SK-N-SH (cell line): ENCODE measurements around the gene GLIS1. TPM values are rescaled to one million over a fixed set of nuclear protein-coding genes. Genes with fewer than 3 reads are reported as not detected.

Experiments
- CTCF ChIA-PET: fragments of 300-600, 350-600 bp; formaldehyde crosslinking; extraction: SDS; loops from one replicate; lab custom pipeline; 2021; lab: Yijun Ruan, JAX
- POLR2A ChIA-PET: fragments of 350-600 bp; sonication (Branson Sonifier 250); formaldehyde crosslinking; extraction: SDS; loops from one replicate; lab custom pipeline; 2020; ENCODE audit warnings: antibody characterized with exemption, inconsistent platforms; lab: Yijun Ruan, JAX
- DNase-seq: peaks from one replicate; pipeline ENCODE4 v3.0.0; 2012
- H2AFZ ChIP-seq: fragments of 200-600 bp; sonication (generic); 2 replicates; pipeline ENCODE4 v1.8.1; 2016; ENCODE audit warnings: antibody characterized with exemption, mild to moderate bottlenecking, low read depth
- H3F3A ChIP-seq: fragments of 200-600 bp; sonication (generic); replicated peaks from 2 replicates; pipeline ENCODE3; 2016; ENCODE audit warnings: antibody characterized with exemption, mild to moderate bottlenecking; ENCODE audit not compliant: insufficient read depth
- H3K27ac ChIP-seq, 2 experiments: fragments of 200-500 bp in 1 of 2; fragments of 200-600 bp in 1 of 2; sonication (Bioruptor generic) in 1 of 2; sonication (generic), shearing (Covaris generic) in 1 of 2; 2 replicates each; pipeline versions ENCODE4 v1.5.1 to v1.6.1; 2014 to 2016; ENCODE audit warnings: low read depth in 2 of 2, inconsistent platforms in 1 of 2, low read length in 1 of 2, mild to moderate bottlenecking in 1 of 2, mixed read lengths in 1 of 2
- H3K27me3 ChIP-seq: fragments of 200-600 bp; sonication (generic), shearing (Covaris generic); 2 replicates; pipeline ENCODE4 v1.6.1; 2016; ENCODE audit warnings: mixed run types; ENCODE audit not compliant: insufficient read depth
- H3K36me3 ChIP-seq, 2 experiments: fragments of 200-500 bp in 1 of 2; fragments of 200-600 bp in 1 of 2; sonication (Bioruptor generic) in 1 of 2; sonication (generic) in 1 of 2; replicated peaks in 1 of 2; 2 replicates each; pipeline versions ENCODE3 to v1.5.1; 2014 to 2016; ENCODE audit warnings: low read length in 1 of 2, mild to moderate bottlenecking in 1 of 2; ENCODE audit not compliant: insufficient read depth in 2 of 2, control insufficient read depth in 1 of 2
- H3K4me1 ChIP-seq, 2 experiments: fragments of 200-500 bp in 1 of 2; fragments of 200-600 bp in 1 of 2; sonication (Bioruptor generic) in 1 of 2; sonication (generic), shearing (Covaris generic) in 1 of 2; 2 replicates each; pipeline versions ENCODE4 v1.5.1 to v1.6.1; 2014 to 2016; ENCODE audit warnings: low read depth in 1 of 2, low read length in 1 of 2, mixed run types in 1 of 2; ENCODE audit not compliant: insufficient read depth in 2 of 2, control insufficient read depth in 1 of 2
- H3K4me2 ChIP-seq: fragments of 200-600 bp; sonication (generic), shearing (Covaris generic); 2 replicates; pipeline ENCODE4 v1.6.1; 2017; ENCODE audit warnings: mixed run types
- H3K4me3 ChIP-seq, 2 experiments: fragments of 200-500 bp in 1 of 2; fragments of 200-600 bp in 1 of 2; sonication (Bioruptor generic) in 1 of 2; sonication (generic), shearing (Covaris generic) in 1 of 2; 2 replicates each; pipeline versions ENCODE4 v1.5.1 to v1.8.1; 2014 to 2016; ENCODE audit warnings: low read depth in 2 of 2, inconsistent platforms in 1 of 2, low read length in 1 of 2, mild to moderate bottlenecking in 1 of 2, mixed read lengths in 1 of 2, moderate library complexity in 1 of 2
- H3K79me2 ChIP-seq: fragments of 200-600 bp; sonication (generic); 2 replicates; pipeline ENCODE4 v1.8.1; 2017; ENCODE audit warnings: mild to moderate bottlenecking; ENCODE audit not compliant: insufficient read depth
- H3K9ac ChIP-seq: fragments of 200-600 bp; sonication (generic); 2 replicates; pipeline ENCODE4 v1.6.1; 2017; ENCODE audit warnings: mixed run types
- H3K9me2 ChIP-seq: fragments of 200-600 bp; sonication (generic); 2 replicates; pipeline ENCODE4 v1.6.1; 2017; ENCODE audit warnings: mixed run types
- H3K9me3 ChIP-seq: fragments of 200-600 bp; sonication (generic); 2 replicates; pipeline ENCODE4 v1.6.1; 2017; ENCODE audit warnings: mixed run types, mild to moderate bottlenecking, moderate library complexity
- H4K20me1 ChIP-seq: fragments of 200-600 bp; sonication (generic); 2 replicates; pipeline ENCODE4 v1.6.1; 2017; ENCODE audit warnings: mild to moderate bottlenecking, mixed run types; ENCODE audit not compliant: insufficient read depth
- ELF1 ChIP-seq: IDR thresholded peaks from 2 replicates; pipeline ENCODE4 v1.4.0; 2012
- EZH2phosphoT487 ChIP-seq: fragments of 200-600 bp; sonication (generic); IDR thresholded peaks from 2 replicates; pipeline ENCODE4 v1.6.1; 2017; ENCODE audit warnings: low read depth, mixed run types, mild to moderate bottlenecking, antibody characterized with exemption, moderate library complexity, borderline replicate concordance
- FOSL2 ChIP-seq: IDR thresholded peaks from 2 replicates; pipeline ENCODE4 v1.4.0; 2012; ENCODE audit warnings: low read depth, mild to moderate bottlenecking, moderate library complexity, borderline replicate concordance
- FOXM1 ChIP-seq: IDR thresholded peaks from 2 replicates; pipeline ENCODE4 v1.4.0; 2012; ENCODE audit warnings: low read depth, mild to moderate bottlenecking
- GABPA ChIP-seq: IDR thresholded peaks from 2 replicates; pipeline ENCODE4 v1.4.0; 2012; ENCODE audit warnings: low read depth, mild to moderate bottlenecking
- GATA2 ChIP-seq: sonication (generic); formaldehyde crosslinking; IDR thresholded peaks from 2 replicates; pipeline ENCODE4 v1.5.0; 2020; ENCODE audit warnings: mild to moderate bottlenecking, missing genetic modification reagents
- IRF3 ChIP-seq: fragments of 150-350 bp; IDR thresholded peaks from 2 replicates; pipeline ENCODE4 v1.6.1; 2016; ENCODE audit warnings: mild to moderate bottlenecking, low read depth, low read length
- MAX ChIP-seq: IDR thresholded peaks from 2 replicates; pipeline ENCODE4 v1.4.0; 2012; ENCODE audit warnings: low read depth
- MEF2A ChIP-seq: IDR thresholded peaks from 2 replicates; pipeline ENCODE4 v1.4.0; 2012; ENCODE audit warnings: low read depth, borderline replicate concordance
- NFIC ChIP-seq: IDR thresholded peaks from 2 replicates; pipeline ENCODE4 v1.4.0; 2012; ENCODE audit warnings: borderline replicate concordance
- PBX3 ChIP-seq: IDR thresholded peaks from 2 replicates; pipeline ENCODE4; 2012
- REST ChIP-seq: IDR thresholded peaks from 2 replicates; pipeline ENCODE4 v1.6.1; 2012; ENCODE audit warnings: mild to moderate bottlenecking, low read depth, low read length, moderate library complexity
- RFX5 ChIP-seq: IDR thresholded peaks from 2 replicates; pipeline ENCODE4 v1.6.1; 2012; ENCODE audit warnings: mild to moderate bottlenecking, improper control_type of control experiment, low read length
- SMC3 ChIP-seq: IDR thresholded peaks from 2 replicates; pipeline ENCODE4 v1.6.1; 2012; ENCODE audit warnings: low read depth, low read length, improper control_type of control experiment
- TEAD4 ChIP-seq: IDR thresholded peaks from 2 replicates; pipeline ENCODE4 v1.4.0; 2012; ENCODE audit warnings: mild to moderate bottlenecking, borderline replicate concordance; ENCODE audit not compliant: insufficient read depth
- USF1 ChIP-seq: IDR thresholded peaks from 2 replicates; pipeline ENCODE4 v1.4.0; 2012; ENCODE audit warnings: low read depth, borderline replicate concordance
- USF2 ChIP-seq: fragments of 150-350 bp; IDR thresholded peaks from 2 replicates; pipeline ENCODE4 v1.6.1; 2017; ENCODE audit warnings: antibody characterized with exemption, low read length, low read depth, borderline replicate concordance
- ZBTB33 ChIP-seq: IDR thresholded peaks from 2 replicates; pipeline ENCODE4 v1.4.0; 2012; ENCODE audit warnings: low read depth, borderline replicate concordance
- WGBS: methylation state at CpG from one replicate; pipeline ENCODE4 v1.1.6; 2017; ENCODE audit warnings: low lambda C conversion rate; 5-methylcytosine and 5-hydroxymethylcytosine counted together
- polyA plus RNA-seq, 3 experiments: library from polyadenylated mRNA; depleted of rRNA; stranded (reverse); fragments of >200 nt; gene quantifications; 2 replicates each; pipeline ENCODE4 v1.2.3, GENCODE V29; 2012

The GLIS1 gene
- polyA plus RNA-seq, 1 of the 3 experiments (the other 2 are of a cell fraction): 0.13 TPM

- H3K36me3 ChIP-seq: no peaks in the 10 kb centered on the region
- ChIA-PET POLR2A (interaction anchor here (0.6 to 1.2 kb wide), 2 partner anchors 13 to 27 kb away, joined by 3 to 4 read pairs; no protein-coding TSS in a partner anchor), CTCF (interaction anchor here (0.9 to 2.0 kb wide), 5 partner anchors 12 to 143 kb away, joined by 4 to 13 read pairs (median 4); no protein-coding TSS in a partner anchor)
- no peaks in the 10 kb centered on the region for H4K20me1 ChIP-seq
- no peaks in the 10 kb centered on the region for H3F3A ChIP-seq
- H3K4me1 ChIP-seq: peaks cover 0 to 32% of the 10 kb centered on the region in 2 experiments; a peak in 2 of 4 replicates
- no peak for DNase-seq
- 45% methylated on average over 11 of the region's 14 CpGs for whole genome bisulfite sequencing
- H3K9me3 ChIP-seq: no peaks in the 10 kb centered on the region
- no peak overlapping the region for H3K4me3 ChIP-seq
- H3K79me2 ChIP-seq: no peaks in the 10 kb centered on the region
- no peaks in the 10 kb centered on the region for H3K9me2 ChIP-seq
- no peak overlapping the region for H2AFZ ChIP-seq
- no peak overlapping the region for H3K9ac ChIP-seq
- no peak overlapping the region for H3K27ac ChIP-seq
- no peak overlapping the region for H3K4me2 ChIP-seq
- no peaks in the 10 kb centered on the region; the same call in 1 of the 2 replicates for H3K27me3 ChIP-seq
- no peak for TF ChIP-seq MAX
- TF ChIP-seq PBX3: no peak
- TF ChIP-seq MEF2A: no peak
- TF ChIP-seq TEAD4: no peak
- TF ChIP-seq RFX5: no peak
- no peak for TF ChIP-seq GABPA
- TF ChIP-seq FOSL2: no peak
- TF ChIP-seq ZBTB33: no peak
- TF ChIP-seq SMC3: no peak
- no peak for TF ChIP-seq REST
- TF ChIP-seq ELF1: no peak
- TF ChIP-seq GATA2 (CRISPR knock-in tag): no peak
- TF ChIP-seq USF2: no peak
- TF ChIP-seq IRF3: no peak
- no peak for TF ChIP-seq EZH2phosphoT487
- no peak for TF ChIP-seq FOXM1
- no peak for TF ChIP-seq NFIC
- no peak for TF ChIP-seq USF1
Measured at GRCh38 chr1:53628286-53628955, 110.5 kb downstream of the GLIS1 start.
